NB4 (cell line): Measurements from ENCODE around the gene CSAD.

Source experiments
- CTCF ChIP-seq: IDR thresholded peaks from one replicate; pipeline ENCODE4 v1.5.1; 2012; ENCODE audit warnings: low read depth, low read length
- MYC ChIP-seq: IDR thresholded peaks from 2 replicates; pipeline ENCODE4 v1.6.1; 2011; ENCODE audit warnings: low read depth, low read length
- POLR2A ChIP-seq: IDR thresholded peaks from 2 replicates; pipeline ENCODE4 v1.6.1; 2011; ENCODE audit warnings: mild to moderate bottlenecking; ENCODE audit not compliant: insufficient read length; ENCODE audit errors: extremely low read depth
- TF ChIP-seq, protein P1 (sequence below): IDR thresholded peaks from 2 replicates; pipeline ENCODE4 v1.6.1; 2011; ENCODE audit warnings: low read depth, low read length

GRCh38 chr12:53147653-53148052 lies 33.1 kb downstream of the CSAD start:
- no peak for TF ChIP-seq CTCF
- TF ChIP-seq POLR2A: no peak
- TF ChIP-seq, protein P1, sequence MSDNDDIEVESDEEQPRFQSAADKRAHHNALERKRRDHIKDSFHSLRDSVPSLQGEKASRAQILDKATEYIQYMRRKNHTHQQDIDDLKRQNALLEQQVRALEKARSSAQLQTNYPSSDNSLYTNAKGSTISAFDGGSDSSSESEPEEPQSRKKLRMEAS: no peak
- TF ChIP-seq MYC: no peak
